ENCODE data around the gene IL17REL.

GRCh38 chr22:49957826-49958365, 54.7 kb downstream of the IL17REL start:
- TF ChIP-seq CTCF (IDR thresholded peaks at IDR 0.05) = no peak
- no peak for TF ChIP-seq POLR2A (IDR thresholded peaks at IDR 0.05)
